GM19193 (cell line): ENCODE measurements around the gene SLC38A11.

ENCODE experiments used
- POLR2A ChIP-seq: IDR thresholded peaks from 4 replicates; pipeline ENCODE4 v1.6.1; 2011; ENCODE audit not compliant: insufficient read depth, insufficient read length; ENCODE audit errors: extremely low read depth

SLC38A11 gene

GRCh38 chr2:164917296-164917903 lies 37.9 kb downstream of the SLC38A11 start:
- no peak for TF ChIP-seq POLR2A

- TF ChIP-seq POLR2A = no peak
Observed at GRCh38 chr2:164915566-164915965, 39.8 kb downstream of the SLC38A11 start.

GRCh38 chr2:164913640-164914350 lies 41.5 kb downstream of the SLC38A11 start:
- no peak for TF ChIP-seq POLR2A

DNA sequence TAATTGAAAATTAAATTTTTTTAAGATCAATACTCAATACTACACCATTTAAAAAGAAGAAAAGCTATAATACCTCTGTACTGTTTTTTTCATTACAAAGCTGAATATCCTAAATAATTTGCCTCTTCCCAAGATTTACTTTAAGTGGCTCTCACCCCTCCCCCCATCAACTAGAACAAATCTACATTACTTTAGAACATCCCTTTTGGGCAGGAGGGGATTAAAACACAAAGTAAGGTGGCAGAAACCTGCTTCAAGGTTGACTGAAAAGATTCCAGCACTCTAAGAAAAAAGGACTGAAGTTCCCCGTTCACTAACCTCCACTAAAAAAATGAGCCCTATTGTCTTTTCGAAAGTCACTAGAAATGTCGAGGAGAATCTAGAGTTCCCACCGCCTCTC lies 42.3 kb downstream of the SLC38A11 start:
- TF ChIP-seq POLR2A = no peak

DNA sequence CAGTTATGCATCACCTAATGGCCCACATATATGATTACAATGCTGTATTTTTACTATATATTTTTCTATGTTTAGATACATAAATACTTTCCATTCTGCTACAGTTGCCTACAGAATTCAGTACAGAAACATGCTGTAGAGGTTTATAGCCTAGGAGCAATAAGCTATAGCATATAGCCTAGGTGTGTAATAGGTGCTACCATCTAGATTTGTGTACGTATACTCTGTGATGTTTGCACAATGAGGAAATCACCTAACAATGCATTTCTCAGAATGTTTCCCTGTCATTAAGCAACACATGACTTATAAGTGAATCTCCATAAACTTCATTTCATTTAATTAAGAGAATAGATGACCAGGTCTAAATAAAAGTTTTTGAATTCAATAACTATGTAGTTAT lies 43.5 kb downstream of the SLC38A11 start:
- no peak for TF ChIP-seq POLR2A

- TF ChIP-seq POLR2A = no peak
Observed at GRCh38 chr2:164910101-164910899, 45.0 kb downstream of the SLC38A11 start.

DNA sequence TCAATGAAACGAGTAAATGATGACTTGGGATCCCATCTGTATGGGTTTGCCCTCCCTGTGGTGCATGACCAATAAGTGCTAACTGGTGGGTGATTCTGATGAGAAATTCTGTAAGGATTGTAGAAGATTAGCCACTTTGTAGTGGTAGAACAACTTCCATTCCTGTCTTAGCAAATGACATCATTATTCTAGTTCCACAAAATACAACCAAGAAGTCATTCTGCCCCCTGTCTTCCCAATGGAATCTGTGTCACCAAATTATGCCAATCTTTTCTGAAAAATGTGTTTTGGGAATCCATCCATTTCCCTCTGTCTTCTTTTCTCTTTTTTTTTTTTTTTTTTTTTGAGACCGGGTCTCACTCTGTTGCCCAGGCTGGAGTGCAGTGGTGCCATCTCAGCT lies 48.4 kb downstream of the SLC38A11 start:
- no peak for TF ChIP-seq POLR2A

- no peak for TF ChIP-seq POLR2A
Observed at GRCh38 chr2:164905307-164905706, 50.0 kb downstream of the SLC38A11 start.

DNA sequence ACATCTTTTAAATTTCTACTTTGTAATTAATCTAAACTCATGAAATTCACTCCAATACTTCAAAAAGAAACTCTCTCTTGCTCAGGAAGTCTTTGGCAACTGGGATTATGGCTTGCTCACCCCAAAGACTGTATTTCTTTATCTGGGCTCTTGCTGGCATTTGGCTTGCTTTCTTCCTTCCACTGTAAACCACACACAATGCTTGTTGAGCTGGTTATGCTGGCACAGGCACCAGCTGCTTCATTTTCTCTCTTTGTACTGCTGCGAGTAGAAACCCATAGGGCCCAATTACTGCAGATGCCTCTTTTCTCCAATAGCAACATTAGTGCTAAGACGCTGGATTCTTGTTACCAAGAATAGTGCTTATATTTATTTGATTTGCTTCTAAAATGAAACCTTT lies 51.4 kb downstream of the SLC38A11 start:
- TF ChIP-seq POLR2A = no peak

DNA sequence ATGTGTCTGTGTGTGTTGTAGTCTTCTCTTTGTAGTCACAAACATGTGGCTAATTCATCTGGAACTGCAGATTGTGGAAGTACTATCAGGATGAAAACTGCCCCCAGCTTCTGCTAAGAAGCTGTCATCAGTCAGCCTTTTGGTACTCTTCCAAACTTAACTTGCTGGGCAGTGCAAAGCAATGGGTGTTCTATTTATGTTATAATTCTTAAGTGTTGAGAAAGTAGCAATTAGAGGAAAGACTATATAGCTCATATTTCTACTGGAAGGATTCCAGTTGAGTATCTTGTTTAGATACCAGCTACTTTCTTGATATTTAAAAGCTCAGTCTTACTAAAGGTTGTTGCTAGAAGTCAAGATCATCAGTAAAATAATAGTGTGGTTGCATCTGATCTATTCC lies 52.1 kb downstream of the SLC38A11 start:
- no peak for TF ChIP-seq POLR2A

DNA sequence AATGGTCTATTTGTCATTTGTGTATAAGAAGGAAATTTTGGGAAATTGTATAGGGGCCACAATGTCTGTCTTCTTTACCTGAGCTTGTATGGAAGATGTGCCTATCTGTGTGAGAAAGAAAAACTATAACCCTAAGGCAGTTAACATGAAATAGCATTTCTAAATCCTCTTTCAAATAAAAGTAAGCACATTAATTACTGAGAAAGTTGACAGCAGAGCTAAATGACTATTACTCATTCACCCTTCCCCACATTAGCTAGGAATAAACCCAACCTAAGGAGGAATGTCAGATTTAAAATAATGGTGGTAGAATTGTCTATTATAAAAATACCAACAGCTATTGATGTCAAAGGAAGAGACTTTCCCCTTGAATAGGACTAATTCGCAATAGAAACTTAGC lies 56.2 kb downstream of the SLC38A11 start:
- TF ChIP-seq POLR2A = no peak

DNA sequence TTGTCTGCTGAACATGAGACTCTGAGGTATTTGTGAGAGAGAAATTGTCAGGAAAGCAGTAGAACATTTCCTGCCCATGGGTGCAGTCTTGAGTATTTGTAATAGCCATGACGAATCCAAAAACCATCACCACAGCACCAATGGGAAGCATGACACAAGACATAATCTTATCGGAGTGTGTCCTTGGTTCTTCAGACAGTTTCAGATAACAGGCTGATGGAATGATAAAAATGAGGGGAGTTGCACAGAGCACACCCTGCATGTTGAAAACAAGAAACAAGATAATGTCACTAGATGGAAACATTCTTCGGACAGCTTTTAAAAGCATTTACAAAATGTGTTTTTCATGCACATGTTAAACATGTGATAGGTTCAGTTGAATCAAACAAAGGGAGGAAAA lies 56.9 kb downstream of the SLC38A11 start:
- TF ChIP-seq POLR2A = no peak

GRCh38 chr2:164897469-164898260 lies 57.7 kb downstream of the SLC38A11 start:
- TF ChIP-seq POLR2A = no peak

DNA sequence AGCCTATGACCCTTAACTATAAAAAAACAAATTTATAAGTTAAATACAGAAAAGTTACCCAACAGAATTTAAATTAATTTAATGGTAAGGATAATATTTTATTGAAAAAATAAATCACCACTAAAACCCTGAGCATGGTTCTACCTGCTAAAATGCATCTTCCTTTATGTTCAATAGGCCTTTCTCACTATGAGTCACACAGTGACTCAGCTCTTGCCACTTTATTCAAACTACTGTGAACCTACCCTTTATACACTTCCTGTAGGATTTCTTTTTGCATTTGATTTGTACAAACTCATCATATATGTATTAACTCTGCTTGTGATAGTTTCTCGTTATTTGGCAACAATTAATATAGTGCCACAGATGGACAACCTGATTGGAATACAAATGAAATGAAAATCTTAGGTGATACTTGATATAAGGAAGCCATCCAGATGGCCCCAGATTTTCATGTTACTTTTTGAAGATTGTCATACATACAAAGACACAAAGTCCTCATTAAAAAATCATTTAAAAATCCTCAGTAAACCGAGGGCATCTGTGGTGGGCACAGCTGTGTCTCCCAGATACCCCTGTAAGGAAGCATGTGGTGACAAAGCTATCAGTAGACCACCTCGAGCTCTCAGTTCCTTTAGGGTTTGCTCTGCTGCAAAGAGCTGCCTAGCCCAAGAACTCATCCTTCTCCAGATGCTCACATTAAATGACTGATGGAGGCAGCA lies 58.5 kb downstream of the SLC38A11 start:
- no peak for TF ChIP-seq POLR2A
